HepG2 (cell line): Measurements from ENCODE around the gene SERPINI1. TPM values are rescaled to one million over a fixed set of nuclear protein-coding genes. Genes with fewer than 3 reads are reported as not detected.
A peak's percentile ranks its signal among the peaks of the same experiment; 100 is the strongest.

Experiments
- BRD4 ChIP-seq: sonication (generic); formaldehyde crosslinking; IDR thresholded peaks from 2 replicates; pipeline ENCODE4 v1.4.0; 2020; ENCODE audit warnings: missing genetic modification reagents
- DMAP1 ChIP-seq: IDR thresholded peaks from 2 replicates; pipeline ENCODE4 v1.6.1; 2016
- EHMT2 ChIP-seq: fragments of 200-600 bp; sonication (generic); IDR thresholded peaks from 2 replicates; pipeline ENCODE4 v1.7.0; 2017; ENCODE audit warnings: antibody characterized with exemption, low read depth, low read length, borderline replicate concordance
- HHEX ChIP-seq: IDR thresholded peaks from 2 replicates; pipeline ENCODE4 v1.6.1; 2016; ENCODE audit warnings: control low read depth
- HMG20B ChIP-seq: conservative IDR thresholded peaks from 2 replicates; pipeline ENCODE4 v1.6.1; 2016; ENCODE audit warnings: missing genetic modification reagents, missing compliant biosample characterization
- HNRNPK ChIP-seq: fragments of 200-400 bp; formaldehyde crosslinking; IDR thresholded peaks from 2 replicates; pipeline ENCODE4 v1.6.1; 2018; ENCODE audit warnings: low read length, low read depth, moderate library complexity, mild to moderate bottlenecking; ENCODE audit not compliant: poor library complexity, severe bottlenecking
- HOXA9 ChIP-seq: sonication (generic); formaldehyde crosslinking; IDR thresholded peaks from 2 replicates; pipeline ENCODE4 v1.8.1; 2022; ENCODE audit warnings: missing genetic modification reagents, mild to moderate bottlenecking, moderate library complexity, borderline replicate concordance
- KAT8 ChIP-seq: IDR thresholded peaks from 2 replicates; pipeline ENCODE4 v1.6.1; 2016; ENCODE audit warnings: missing genetic modification reagents, missing compliant biosample characterization
- KDM2A ChIP-seq: sonication (generic); formaldehyde crosslinking; IDR thresholded peaks from 2 replicates; pipeline ENCODE4 v1.4.0; 2020; ENCODE audit warnings: low read depth, missing genetic modification reagents, borderline replicate concordance
- KDM5B ChIP-seq: sonication (generic); formaldehyde crosslinking; IDR thresholded peaks from 2 replicates; pipeline ENCODE4 v1.4.0; 2020; ENCODE audit warnings: missing genetic modification reagents, mild to moderate bottlenecking, borderline replicate concordance
- KLF6 ChIP-seq: IDR thresholded peaks from 2 replicates; pipeline ENCODE4 v1.8.0; 2016; ENCODE audit warnings: missing biosample characterization, missing genetic modification reagents
- MNT ChIP-seq: fragments of 450-650 bp; IDR thresholded peaks from 2 replicates; pipeline ENCODE4 v1.6.1; 2016
- SP5 ChIP-seq: IDR thresholded peaks from 2 replicates; pipeline ENCODE4 v1.6.1; 2016; ENCODE audit warnings: low read depth, borderline replicate concordance
- ZBTB33 ChIP-seq: sonication (generic); formaldehyde crosslinking; IDR thresholded peaks from 2 replicates; pipeline ENCODE4 v1.4.0; 2020; ENCODE audit warnings: missing genetic modification reagents
- ZFP36L2 ChIP-seq: sonication (generic); formaldehyde crosslinking; IDR thresholded peaks from 2 replicates; pipeline ENCODE4 v1.4.0; 2020; ENCODE audit warnings: missing genetic modification reagents
- ZNF331 ChIP-seq: sonication (generic); formaldehyde crosslinking; IDR thresholded peaks from 2 replicates; pipeline ENCODE4 v1.4.0; 2020; ENCODE audit warnings: missing genetic modification reagents
- ZNF333 ChIP-seq: sonication (generic); formaldehyde crosslinking; IDR thresholded peaks from 2 replicates; pipeline ENCODE4 v1.4.0; 2020; ENCODE audit warnings: mild to moderate bottlenecking, missing genetic modification reagents, borderline replicate concordance
- ZNF501 ChIP-seq: sonication (generic); formaldehyde crosslinking; IDR thresholded peaks from 2 replicates; pipeline ENCODE4 v1.5.1; 2020; ENCODE audit warnings: mild to moderate bottlenecking, moderate library complexity, missing genetic modification reagents
- ZNF614 ChIP-seq: IDR thresholded peaks from 2 replicates; pipeline ENCODE4 v1.6.1; 2018; ENCODE audit warnings: missing biosample characterization, missing genetic modification reagents, inconsistent platforms, borderline replicate concordance
- ZNF652 ChIP-seq: IDR thresholded peaks from 2 replicates; pipeline ENCODE4 v1.6.1; 2016; ENCODE audit warnings: low read depth, borderline replicate concordance
- ZNF709 ChIP-seq: sonication (generic); formaldehyde crosslinking; IDR thresholded peaks from 2 replicates; pipeline ENCODE4 v1.5.0; 2020; ENCODE audit warnings: mild to moderate bottlenecking, missing genetic modification reagents
- polyA plus RNA-seq, 8 experiments: library from polyadenylated mRNA; depleted of rRNA in 3 of 8; stranded (reverse) in 7 of 8; unstranded in 1 of 8; fragments of >200 nt; fragmentation: Illumina TruSeq in 4 of 8; extraction: Trizol in 4 of 8; gene quantifications; 2 replicates each; pipeline versions ENCODE4 v1.2.1 to v1.2.3, GENCODE V29; 2011 to 2016; ENCODE audit warnings: low read depth in 4 of 8, missing spikeins in 1 of 8, mixed read lengths in 1 of 8; ENCODE audit not compliant: insufficient read depth in 1 of 8
- total RNA-seq, 5 experiments: library from RNA; depleted of rRNA; stranded (reverse); fragments of >200 nt; fragmentation: Illumina TruSeq; extraction: Trizol; gene quantifications; 2 replicates each; pipeline ENCODE4 v1.2.3, GENCODE V29; 2016; ENCODE audit warnings: low read depth in 1 of 5
- TF ChIP-seq, protein P1 (sequence below): sonication (generic); formaldehyde crosslinking; IDR thresholded peaks from 2 replicates; pipeline ENCODE4 v1.4.0; 2020; ENCODE audit warnings: missing genetic modification reagents
- TF ChIP-seq, protein P2 (sequence below): sonication (generic); formaldehyde crosslinking; IDR thresholded peaks from 2 replicates; pipeline ENCODE4 v1.5.0; 2020; ENCODE audit warnings: missing genetic modification reagents, mild to moderate bottlenecking, borderline replicate concordance

Gene SERPINI1
- total and polyA plus RNA-seq, 2 of the 13 experiments (the other 11 are each of a cell fraction or from before 2014, with no cell fraction given): 14.7 to 58.0 TPM

DNA sequence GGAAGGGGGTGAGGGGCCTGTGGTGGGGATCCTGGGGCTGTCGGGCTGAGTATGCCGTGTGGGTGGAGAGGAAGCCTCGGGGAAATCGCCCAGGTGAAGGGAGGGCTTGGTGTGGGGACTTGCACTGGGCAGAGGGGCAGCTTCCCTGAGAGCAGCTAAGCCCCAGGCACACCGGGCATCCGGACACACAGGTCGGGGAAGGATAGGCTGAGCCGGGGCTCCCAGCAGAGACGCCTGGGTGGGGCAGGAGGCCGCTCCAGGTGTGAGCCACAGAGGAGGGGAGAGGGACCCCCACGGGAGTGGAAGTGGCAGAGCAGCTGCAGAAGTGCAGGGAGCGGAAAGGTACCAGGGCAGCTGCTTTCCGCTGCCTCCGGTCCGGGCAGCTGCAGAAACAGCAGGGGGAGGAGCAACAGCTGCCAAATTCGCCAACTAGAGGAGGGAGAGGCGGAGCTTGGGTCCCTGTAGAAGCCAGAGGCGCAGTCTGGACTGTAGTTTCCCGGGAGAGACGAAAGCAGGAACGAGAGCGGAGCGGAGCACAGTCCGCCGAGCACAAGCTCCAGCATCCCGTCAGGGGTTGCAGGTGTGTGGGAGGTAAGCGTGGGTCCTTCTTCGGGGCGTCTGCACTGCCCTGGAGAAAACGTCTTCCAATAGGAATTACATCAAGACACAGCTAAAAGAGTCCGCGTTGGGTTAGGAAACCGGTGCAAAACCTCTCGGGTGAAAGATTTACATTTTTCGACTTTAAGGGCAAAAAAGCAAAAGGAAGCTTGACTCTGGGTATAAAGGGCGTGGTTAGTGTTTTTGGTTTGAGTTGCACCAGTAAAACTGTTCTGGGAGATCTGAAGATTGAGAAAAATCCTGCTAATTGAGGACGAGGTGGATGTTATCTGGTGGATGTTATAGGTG, at the start of gene SERPINI1 (continued):
- no peak for TF ChIP-seq DMAP1 (CRISPR knock-in tag)
- peak; percentile 91 for TF ChIP-seq KLF6 (CRISPR knock-in tag)
- TF ChIP-seq, protein P1, sequence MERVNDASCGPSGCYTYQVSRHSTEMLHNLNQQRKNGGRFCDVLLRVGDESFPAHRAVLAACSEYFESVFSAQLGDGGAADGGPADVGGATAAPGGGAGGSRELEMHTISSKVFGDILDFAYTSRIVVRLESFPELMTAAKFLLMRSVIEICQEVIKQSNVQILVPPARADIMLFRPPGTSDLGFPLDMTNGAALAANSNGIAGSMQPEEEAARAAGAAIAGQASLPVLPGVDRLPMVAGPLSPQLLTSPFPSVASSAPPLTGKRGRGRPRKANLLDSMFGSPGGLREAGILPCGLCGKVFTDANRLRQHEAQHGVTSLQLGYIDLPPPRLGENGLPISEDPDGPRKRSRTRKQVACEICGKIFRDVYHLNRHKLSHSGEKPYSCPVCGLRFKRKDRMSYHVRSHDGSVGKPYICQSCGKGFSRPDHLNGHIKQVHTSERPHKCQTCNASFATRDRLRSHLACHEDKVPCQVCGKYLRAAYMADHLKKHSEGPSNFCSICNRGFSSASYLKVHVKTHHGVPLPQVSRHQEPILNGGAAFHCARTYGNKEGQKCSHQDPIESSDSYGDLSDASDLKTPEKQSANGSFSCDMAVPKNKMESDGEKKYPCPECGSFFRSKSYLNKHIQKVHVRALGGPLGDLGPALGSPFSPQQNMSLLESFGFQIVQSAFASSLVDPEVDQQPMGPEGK: no peak
- no peak for TF ChIP-seq ZBTB33 (CRISPR knock-in tag)
- TF ChIP-seq HHEX (CRISPR knock-in tag): no peak
- no peak for TF ChIP-seq EHMT2
- TF ChIP-seq KAT8 (CRISPR knock-in tag): peak; percentile 36; the same call in 1 of the 2 replicates
- TF ChIP-seq KDM5B (CRISPR knock-in tag): 0 out of 2 replicates have a peak, but pooled peaks have one; percentile 11
- TF ChIP-seq ZNF501: peak; percentile 7; the same call in 1 of the 2 replicates
- peak; percentile 53; the same call in 1 of the 2 replicates for TF ChIP-seq ZNF333
- 0 out of 2 replicates have a peak, but pooled peaks have one; percentile 18 for TF ChIP-seq ZNF652 (CRISPR knock-in tag)
- no peak for TF ChIP-seq HMG20B (CRISPR knock-in tag)
- peak; percentile 65; the same call in 1 of the 2 replicates for TF ChIP-seq SP5
- no peak for TF ChIP-seq MNT
- peak; percentile 71 for TF ChIP-seq ZNF331
- 0 out of 2 replicates have a peak, but pooled peaks have one; percentile 61 for TF ChIP-seq BRD4 (CRISPR knock-in tag)
- TF ChIP-seq ZNF614: no peak
- TF ChIP-seq, protein P2, sequence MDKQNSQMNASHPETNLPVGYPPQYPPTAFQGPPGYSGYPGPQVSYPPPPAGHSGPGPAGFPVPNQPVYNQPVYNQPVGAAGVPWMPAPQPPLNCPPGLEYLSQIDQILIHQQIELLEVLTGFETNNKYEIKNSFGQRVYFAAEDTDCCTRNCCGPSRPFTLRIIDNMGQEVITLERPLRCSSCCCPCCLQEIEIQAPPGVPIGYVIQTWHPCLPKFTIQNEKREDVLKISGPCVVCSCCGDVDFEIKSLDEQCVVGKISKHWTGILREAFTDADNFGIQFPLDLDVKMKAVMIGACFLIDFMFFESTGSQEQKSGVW (CRISPR knock-in tag): no peak
- no peak; the same call in 1 of the 2 replicates for TF ChIP-seq HOXA9 (CRISPR knock-in tag)
- no peak; the same call in 1 of the 2 replicates for TF ChIP-seq ZNF709 (CRISPR knock-in tag)
- TF ChIP-seq HNRNPK: no peak
- TF ChIP-seq ZFP36L2 (CRISPR knock-in tag): no peak
- no peak for TF ChIP-seq KDM2A
